ENCODE data around the gene PYHIN1. TPM values are rescaled to one million over a fixed set of nuclear protein-coding genes. Genes with fewer than 3 reads are reported as not detected.

The PYHIN1 gene
- total RNA-seq, 4 donors from 2014 or later: 0.84 to 2.0 (median 1.2) TPM; not detected in 1

DNA sequence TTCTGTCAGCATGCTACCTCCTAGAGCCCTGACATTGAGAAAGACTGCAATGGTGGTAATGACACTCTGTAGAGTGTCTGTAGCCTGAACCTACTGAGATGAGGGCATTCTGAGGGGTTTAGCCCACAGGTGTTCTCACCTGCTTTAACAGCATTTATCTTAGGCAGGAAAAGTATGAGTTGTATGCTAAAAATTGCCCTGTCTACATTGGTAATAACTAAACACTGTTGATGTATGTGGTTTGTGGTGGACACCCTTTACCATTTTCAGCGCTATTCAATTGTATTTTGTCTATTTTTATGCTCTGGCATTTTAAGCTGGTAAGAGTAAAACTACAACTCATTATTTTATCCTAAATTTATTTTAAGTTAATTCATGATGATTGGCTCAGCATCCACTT lies 10.0 kb downstream of the PYHIN1 start:
- H3K36me3 ChIP-seq: no peaks in the 10 kb centered on the region
- ATAC-seq: no peak
- no peaks in the 10 kb centered on the region for H3K27me3 ChIP-seq
- 67 to 100% methylated on average over 1 of the region's 1 CpG for WGBS, 2 donors (ENCODE audit: low coverage in 1 of 2)
- no peak overlapping the region for H3K27ac ChIP-seq
- no peak overlapping the region for H3K4me3 ChIP-seq
- no peaks in the 10 kb centered on the region for H3K9me3 ChIP-seq
- no peaks in the 10 kb centered on the region for H3K4me1 ChIP-seq
- TF ChIP-seq CTCF (IDR thresholded peaks at IDR 0.05) (no peak), EP300 (IDR thresholded peaks at IDR 0.05) (no peak), POLR2AphosphoS5 (IDR thresholded peaks at IDR 0.05) (no peak), POLR2A (IDR thresholded peaks at IDR 0.05) (no peak)

GRCh38 chr1:158942490-158942889 lies 11.1 kb downstream of the PYHIN1 start:
- Histone ChIP-seq H3K36me3 (no peaks in the 10 kb centered on the region), H3K4me1 (no peaks in the 10 kb centered on the region), H3K9me3 (no peaks in the 10 kb centered on the region), H3K27ac (no peak overlapping the region), H3K27me3 (no peaks in the 10 kb centered on the region), H3K4me3 (no peak overlapping the region)
- TF ChIP-seq POLR2AphosphoS5 (IDR thresholded peaks at IDR 0.05): no peak
- TF ChIP-seq CTCF (IDR thresholded peaks at IDR 0.05): no peak
- TF ChIP-seq EP300 (IDR thresholded peaks at IDR 0.05): no peak
- TF ChIP-seq POLR2A (IDR thresholded peaks at IDR 0.05): no peak
- 67 to 90% methylated on average over 2 of the region's 2 CpGs for WGBS, 2 donors (ENCODE audit: low coverage in 1 of 2)
- ATAC-seq: no peak

- Histone ChIP-seq H3K9me3 (no peaks in the 10 kb centered on the region), H3K27me3 (no peaks in the 10 kb centered on the region), H3K27ac (no peak overlapping the region), H3K4me1 (no peaks in the 10 kb centered on the region), H3K36me3 (no peaks in the 10 kb centered on the region), H3K4me3 (no peak overlapping the region)
- no peak for TF ChIP-seq CTCF (IDR thresholded peaks at IDR 0.05)
- TF ChIP-seq POLR2AphosphoS5 (IDR thresholded peaks at IDR 0.05): no peak
- no peak for TF ChIP-seq POLR2A (IDR thresholded peaks at IDR 0.05)
- TF ChIP-seq EP300 (IDR thresholded peaks at IDR 0.05): no peak
- ATAC-seq: no peak
- WGBS, 2 donors (ENCODE audit: low coverage in 1 of 2): 67 to 68% methylated on average over 1 of the region's 1 CpG
Observed at GRCh38 chr1:158943059-158943458, 11.7 kb downstream of the PYHIN1 start.

GRCh38 chr1:158945061-158945460 lies 13.7 kb downstream of the PYHIN1 start:
- no peaks in the 10 kb centered on the region for H3K4me1 ChIP-seq
- ATAC-seq: no peak
- no peaks in the 10 kb centered on the region for H3K27me3 ChIP-seq
- H3K27ac ChIP-seq: no peak overlapping the region
- H3K9me3 ChIP-seq: no peaks in the 10 kb centered on the region
- H3K36me3 ChIP-seq: no peaks in the 10 kb centered on the region
- 51 to 61% methylated on average over 2 of the region's 2 CpGs for WGBS, 2 donors (ENCODE audit: low coverage in 1 of 2)
- TF ChIP-seq EP300 (IDR thresholded peaks at IDR 0.05) (no peak), POLR2A (IDR thresholded peaks at IDR 0.05) (no peak), POLR2AphosphoS5 (IDR thresholded peaks at IDR 0.05) (no peak), CTCF (IDR thresholded peaks at IDR 0.05) (no peak)
- H3K4me3 ChIP-seq: no peak overlapping the region

GRCh38 chr1:158946785-158947184 lies 15.4 kb downstream of the PYHIN1 start:
- Histone ChIP-seq H3K4me1 (no peaks in the 10 kb centered on the region), H3K4me3 (no peak overlapping the region), H3K36me3 (no peaks in the 10 kb centered on the region), H3K27ac (no peak overlapping the region), H3K9me3 (no peaks in the 10 kb centered on the region), H3K27me3 (no peaks in the 10 kb centered on the region)
- no peak for TF ChIP-seq EP300 (IDR thresholded peaks at IDR 0.05)
- TF ChIP-seq CTCF (IDR thresholded peaks at IDR 0.05): no peak
- no peak for TF ChIP-seq POLR2A (IDR thresholded peaks at IDR 0.05)
- no peak for TF ChIP-seq POLR2AphosphoS5 (IDR thresholded peaks at IDR 0.05)
- no peak for ATAC-seq

All from gastroesophageal sphincter (tissue), 4 donors.